Activated T-helper 1 cell treated with anti-CD3 and anti-CD28 coated beads, Interleukin-12 subunit alpha, Interleukin-12 subunit beta, Interleukin-2, Interleukin-4 antibody, amounts not matched to agents 30 ng/mL and 10 ng/mL and 1 ng/mL, durations not matched to agents 14 hours and 24 hours and 36 hours (primary cell): ENCODE measurements around the gene PCSK2. TPM values are rescaled to one million over a fixed set of nuclear protein-coding genes. Genes with fewer than 3 reads are reported as not detected.

Experiments used
- DNase-seq: peaks from one replicate; pipeline ENCODE4 v3.0.0; 2021; ENCODE audit warnings: low spot score
- H3K27ac Mint-ChIP-seq: one replicate; pipeline ENCODE4 v1.8.0; 2021; ENCODE audit warnings: mild to moderate bottlenecking, mixed read lengths
- H3K27me3 Mint-ChIP-seq: one replicate; pipeline ENCODE4 v1.8.0; 2022; ENCODE audit warnings: mild to moderate bottlenecking, moderate library complexity, mixed read lengths; ENCODE audit not compliant: insufficient read depth
- H3K36me3 Mint-ChIP-seq: one replicate; pipeline ENCODE4 v1.8.0; 2021; ENCODE audit warnings: low read depth, mixed read lengths
- H3K4me1 Mint-ChIP-seq: one replicate; pipeline ENCODE4 v1.8.0; 2021; ENCODE audit warnings: low read depth, mixed read lengths
- H3K4me3 Mint-ChIP-seq: one replicate; pipeline ENCODE4 v1.8.0; 2021; ENCODE audit warnings: mild to moderate bottlenecking, moderate library complexity, mixed read lengths
- H3K9me3 Mint-ChIP-seq: one replicate; pipeline ENCODE4 v1.8.0; 2021; ENCODE audit warnings: mixed read lengths
- intact Hi-C: fragments of 100-400 bp; cut with micrococcal nuclease; formaldehyde crosslinking; loops from one replicate; pipeline ENCODE4 v1.15.1; 2024
- total RNA-seq: library from RNA; stranded (reverse); gene quantifications from 2 replicates; pipeline ENCODE4 v1.2.3, GENCODE V29; 2022

The PCSK2 gene
- total RNA-seq, 1 donor from 2014 or later, result not detected

DNA sequence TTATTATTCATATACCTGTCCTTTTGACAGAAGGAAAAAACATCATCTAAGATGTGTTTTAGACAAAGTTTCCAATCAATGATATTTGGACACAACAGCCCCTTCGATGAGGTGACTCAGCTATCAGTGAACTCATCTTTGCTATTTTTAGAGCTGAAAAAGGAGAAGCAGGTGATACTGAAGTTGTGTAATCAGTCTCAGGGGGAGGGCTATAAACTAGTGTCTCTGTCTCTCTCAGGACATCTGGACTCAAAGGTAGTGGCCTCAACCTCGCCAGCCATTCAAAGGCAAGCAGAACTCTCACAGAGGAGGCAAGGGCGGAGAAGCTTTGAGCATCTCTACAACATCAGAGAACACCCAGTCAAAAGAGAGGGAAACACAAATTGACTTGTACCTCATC lies 168.9 kb downstream of the PCSK2 start:
- no peaks in the 10 kb centered on the region for H3K4me1 Mint-ChIP-seq
- no peak overlapping the region for H3K27ac Mint-ChIP-seq
- no peak for DNase-seq
- no peak overlapping the region for H3K4me3 Mint-ChIP-seq
- no peaks in the 10 kb centered on the region for H3K9me3 Mint-ChIP-seq
- H3K36me3 Mint-ChIP-seq, result no peaks in the 10 kb centered on the region
- intact Hi-C loops, result no loop called here
- H3K27me3 Mint-ChIP-seq, result peaks cover 11% of the 10 kb centered on the region

DNA sequence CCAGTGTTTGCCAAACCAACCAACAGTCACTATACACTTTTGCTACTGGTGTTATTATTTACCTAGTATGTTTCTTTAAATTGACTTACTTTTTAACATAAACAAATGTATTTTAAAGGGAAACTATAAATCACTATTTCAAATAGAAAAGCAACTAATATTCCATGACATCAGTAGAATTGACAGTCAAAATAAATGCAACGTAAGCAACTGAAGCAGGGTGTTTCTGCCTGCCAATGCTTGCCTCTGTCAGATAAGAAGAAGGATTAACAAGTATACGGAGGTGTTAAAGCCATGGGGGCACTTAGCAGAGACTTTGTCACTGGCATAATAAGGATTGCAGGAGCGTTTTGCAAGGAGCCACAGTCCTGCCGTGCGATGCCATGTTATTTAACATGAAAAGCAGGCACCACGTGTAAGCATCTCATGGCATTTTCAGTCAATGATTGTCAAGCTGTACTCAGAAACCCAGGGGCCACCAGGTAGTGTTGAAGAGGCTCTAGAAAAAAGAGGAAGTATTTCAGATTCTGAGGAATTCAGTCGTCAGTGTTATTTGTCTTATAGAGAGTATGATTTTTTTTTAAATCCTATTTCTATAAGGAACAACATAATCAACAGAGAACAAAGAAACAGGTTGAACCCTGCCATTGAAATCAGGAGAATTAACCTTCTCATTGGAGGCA lies 172.6 kb downstream of the PCSK2 start:
- DNase-seq, result no peak
- H3K9me3 Mint-ChIP-seq, result no peaks in the 10 kb centered on the region
- H3K4me1 Mint-ChIP-seq, result no peaks in the 10 kb centered on the region
- H3K4me3 Mint-ChIP-seq, result no peak overlapping the region
- no peak overlapping the region for H3K27ac Mint-ChIP-seq
- intact Hi-C loops, result no loop called here
- no peaks in the 10 kb centered on the region for H3K36me3 Mint-ChIP-seq
- H3K27me3 Mint-ChIP-seq, result peaks cover 11% of the 10 kb centered on the region

DNA sequence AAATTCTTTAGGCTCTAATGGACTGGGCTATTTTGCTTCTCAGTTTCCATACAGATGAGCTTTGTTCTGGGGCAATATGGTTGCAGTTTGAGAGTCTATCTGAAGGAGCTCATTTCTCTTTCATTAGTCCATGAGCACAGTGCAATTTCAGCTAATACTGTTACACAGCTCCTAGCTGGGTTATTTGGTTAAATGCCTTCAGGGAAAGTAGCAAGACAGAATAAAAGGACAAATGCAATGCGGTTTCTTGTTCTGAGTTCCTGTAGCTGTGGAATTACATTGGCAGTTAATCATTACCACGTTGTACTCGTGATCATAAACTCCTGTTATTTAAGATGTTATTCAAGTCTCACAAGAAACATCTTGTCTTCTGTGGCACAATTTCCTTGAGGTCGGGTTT lies 176.6 kb downstream of the PCSK2 start:
- H3K27ac Mint-ChIP-seq, result no peak overlapping the region
- no peaks in the 10 kb centered on the region for H3K36me3 Mint-ChIP-seq
- peaks cover 3% of the 10 kb centered on the region for H3K27me3 Mint-ChIP-seq
- H3K4me1 Mint-ChIP-seq, result no peaks in the 10 kb centered on the region
- no peak for DNase-seq
- no peaks in the 10 kb centered on the region for H3K9me3 Mint-ChIP-seq
- H3K4me3 Mint-ChIP-seq, result no peak overlapping the region
- intact Hi-C loops, result no loop called here

DNA sequence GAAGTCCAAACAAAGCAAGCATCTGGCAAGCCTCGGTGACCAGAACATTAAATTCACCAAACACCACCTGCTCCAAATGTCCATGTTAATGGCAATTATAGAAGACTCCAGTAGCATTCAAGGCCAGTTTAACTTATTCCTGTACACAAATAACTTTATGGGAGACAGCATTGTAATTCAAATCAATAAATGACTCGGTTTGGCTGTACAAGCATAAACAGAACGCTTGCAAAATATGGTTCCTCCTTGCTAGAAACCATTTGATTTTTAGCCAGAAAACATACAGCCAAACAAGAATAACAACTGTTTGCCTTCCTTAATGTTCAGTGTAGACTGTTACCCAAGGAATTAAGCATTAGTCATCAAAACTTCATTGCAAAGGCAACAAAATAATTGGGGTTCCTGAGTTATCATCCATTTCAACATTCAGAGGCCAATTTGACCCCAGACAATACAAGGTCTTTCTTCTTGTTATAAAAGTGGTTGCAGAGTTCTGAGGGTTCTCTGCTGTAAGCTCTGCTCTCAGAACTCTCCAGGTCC lies 179.3 kb downstream of the PCSK2 start:
- no peak for DNase-seq
- Mint-ChIP-seq H3K4me3 (no peak overlapping the region), H3K27ac (no peak overlapping the region), H3K36me3 (no peaks in the 10 kb centered on the region), H3K9me3 (no peaks in the 10 kb centered on the region), H3K4me1 (no peaks in the 10 kb centered on the region), H3K27me3 (no peaks in the 10 kb centered on the region)
- intact Hi-C loops, result no loop called here

DNA sequence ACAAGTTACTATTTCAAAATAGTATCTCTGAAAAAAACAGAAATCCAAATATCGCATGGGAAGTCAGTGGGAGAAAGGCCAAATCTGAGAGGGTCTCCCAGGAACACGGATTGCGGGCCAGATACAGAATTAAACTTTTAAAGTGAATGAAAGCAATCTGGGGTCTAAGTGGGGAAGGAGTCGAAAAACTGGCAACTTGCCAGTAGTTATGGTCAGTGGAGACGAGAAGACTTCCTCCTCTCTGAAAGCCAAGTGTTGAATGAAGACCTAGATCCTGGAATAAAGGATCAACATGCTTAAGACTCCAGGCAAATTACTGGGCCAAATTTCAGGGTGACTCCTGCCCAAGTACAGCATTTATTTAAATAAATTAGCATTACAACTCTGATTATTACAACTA lies 180.7 kb downstream of the PCSK2 start:
- H3K27me3 Mint-ChIP-seq, result no peaks in the 10 kb centered on the region
- no peaks in the 10 kb centered on the region for H3K4me1 Mint-ChIP-seq
- no peaks in the 10 kb centered on the region for H3K9me3 Mint-ChIP-seq
- H3K4me3 Mint-ChIP-seq, result no peak overlapping the region
- intact Hi-C loops, result no loop called here
- no peak overlapping the region for H3K27ac Mint-ChIP-seq
- no peaks in the 10 kb centered on the region for H3K36me3 Mint-ChIP-seq
- no peak for DNase-seq

DNA sequence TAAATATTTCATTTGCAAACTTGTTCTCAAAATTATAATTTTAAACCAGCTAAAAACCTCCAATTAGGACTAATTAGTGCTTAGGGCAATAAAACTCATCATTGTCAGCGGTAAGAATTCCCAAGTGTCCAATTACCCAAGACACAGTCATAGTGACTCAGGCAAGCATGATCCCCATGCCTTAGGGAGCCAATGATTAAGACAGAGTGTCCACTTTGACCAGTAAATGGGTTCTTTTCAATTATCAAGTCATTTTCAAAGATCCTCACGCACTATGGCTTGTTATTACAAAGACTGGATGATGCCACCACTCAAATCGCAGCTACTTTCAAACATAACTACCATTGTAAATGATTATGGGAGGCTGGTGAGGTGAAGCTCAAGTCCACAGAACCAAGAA lies 190.4 kb downstream of the PCSK2 start:
- Mint-ChIP-seq H3K9me3 (peaks cover 14% of the 10 kb centered on the region), H3K27me3 (no peaks in the 10 kb centered on the region), H3K4me3 (no peak overlapping the region), H3K36me3 (no peaks in the 10 kb centered on the region), H3K27ac (no peak overlapping the region), H3K4me1 (no peaks in the 10 kb centered on the region)
- DNase-seq, result no peak
- intact Hi-C loops, result no loop called here

DNA sequence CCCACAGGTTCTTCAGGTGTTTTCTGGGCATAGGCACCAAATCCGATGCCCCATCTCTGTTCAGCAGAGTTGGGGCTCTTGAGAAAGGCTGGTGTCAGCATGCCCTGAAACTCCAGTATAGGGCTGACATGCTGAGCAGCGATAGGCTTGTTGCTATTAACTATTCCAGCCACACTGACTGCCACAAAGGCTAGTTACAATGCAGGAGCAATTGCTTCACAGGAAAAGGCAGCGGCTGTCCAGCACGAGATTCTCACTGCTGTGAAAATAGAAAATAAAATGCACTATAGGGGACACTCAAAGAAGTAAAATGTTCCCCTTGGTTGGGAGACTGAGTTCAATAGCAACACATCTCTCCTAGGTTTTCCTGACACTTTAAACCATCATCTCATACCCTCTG lies 191.9 kb downstream of the PCSK2 start:
- H3K9me3 Mint-ChIP-seq, result peaks cover 12% of the 10 kb centered on the region
- H3K27me3 Mint-ChIP-seq, result no peaks in the 10 kb centered on the region
- intact Hi-C loops, result no loop called here
- H3K4me1 Mint-ChIP-seq, result no peaks in the 10 kb centered on the region
- H3K36me3 Mint-ChIP-seq, result no peaks in the 10 kb centered on the region
- H3K27ac Mint-ChIP-seq, result no peak overlapping the region
- DNase-seq, result no peak
- no peak overlapping the region for H3K4me3 Mint-ChIP-seq

DNA sequence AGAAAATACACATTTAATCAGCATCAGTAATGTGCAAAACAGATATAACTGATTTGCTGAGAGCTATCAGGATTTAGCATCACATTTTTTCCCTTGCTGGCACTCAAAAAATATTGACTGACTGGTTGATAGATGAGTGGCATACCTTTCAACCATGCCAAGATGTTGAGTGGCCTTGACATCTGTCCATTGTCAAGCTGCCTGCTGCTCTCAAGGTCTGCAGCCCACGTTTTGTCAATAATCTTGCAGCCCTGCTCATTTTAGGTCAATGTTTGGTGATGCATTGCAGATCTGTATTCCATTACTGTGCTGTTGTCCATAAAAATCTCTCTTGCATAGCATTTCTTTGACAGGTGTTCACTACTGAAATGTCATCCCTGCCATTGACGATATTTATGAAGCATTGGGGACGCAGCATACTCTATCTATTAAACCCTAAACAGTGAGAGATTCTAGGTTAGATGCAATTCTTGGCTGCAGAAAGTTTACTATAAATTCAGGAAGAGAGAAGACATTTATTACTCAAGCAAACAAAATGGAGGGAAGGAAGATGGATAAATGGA lies 192.7 kb downstream of the PCSK2 start:
- no peak overlapping the region for H3K4me3 Mint-ChIP-seq
- no peaks in the 10 kb centered on the region for H3K4me1 Mint-ChIP-seq
- intact Hi-C loops, result no loop called here
- no peak overlapping the region for H3K27ac Mint-ChIP-seq
- H3K27me3 Mint-ChIP-seq, result no peaks in the 10 kb centered on the region
- H3K9me3 Mint-ChIP-seq, result peaks cover 6% of the 10 kb centered on the region
- H3K36me3 Mint-ChIP-seq, result no peaks in the 10 kb centered on the region
- no peak for DNase-seq

DNA sequence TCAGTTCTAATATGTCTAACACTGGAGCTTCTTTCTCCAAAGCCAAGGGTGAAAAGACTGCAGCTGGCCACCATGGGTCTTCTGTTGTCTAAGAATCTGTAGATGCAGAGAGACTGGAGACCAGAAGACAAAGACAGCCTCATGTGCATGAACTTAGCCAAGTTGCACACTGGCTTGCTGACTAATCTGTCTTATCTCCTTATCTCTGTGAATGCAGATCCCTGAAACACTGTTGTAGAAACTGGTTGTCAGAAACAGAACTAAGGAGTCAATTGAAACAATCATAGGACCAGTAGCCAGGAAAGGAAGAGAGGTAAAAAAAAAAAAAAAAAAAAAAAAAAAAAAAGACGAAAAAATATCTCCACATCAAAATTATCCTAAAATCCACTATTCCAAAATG lies 194.7 kb downstream of the PCSK2 start:
- Mint-ChIP-seq H3K4me1 (no peaks in the 10 kb centered on the region), H3K4me3 (no peak overlapping the region), H3K27me3 (no peaks in the 10 kb centered on the region), H3K9me3 (no peaks in the 10 kb centered on the region), H3K27ac (no peak overlapping the region), H3K36me3 (no peaks in the 10 kb centered on the region)
- intact Hi-C loops, result no loop called here
- no peak for DNase-seq

DNA sequence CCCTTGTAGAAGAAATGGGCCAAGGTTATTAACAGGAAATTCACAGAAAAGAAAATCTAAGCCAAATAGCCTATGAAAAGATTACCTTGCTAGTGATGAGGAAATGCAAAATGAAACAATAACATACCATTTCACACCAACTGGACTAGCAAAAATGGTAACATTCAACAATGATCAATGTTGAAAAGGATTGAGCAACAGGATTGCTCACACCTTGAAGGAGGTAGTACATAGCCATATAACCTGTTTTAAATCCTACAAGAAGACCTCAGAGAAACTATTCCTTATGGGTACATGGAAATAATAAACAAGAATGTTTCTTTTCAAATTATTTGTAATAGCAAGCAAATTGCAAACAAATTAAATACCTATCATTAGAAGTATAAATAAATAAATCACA lies 196.9 kb downstream of the PCSK2 start:
- peaks cover 2% of the 10 kb centered on the region for H3K27me3 Mint-ChIP-seq
- H3K36me3 Mint-ChIP-seq, result no peaks in the 10 kb centered on the region

DNA sequence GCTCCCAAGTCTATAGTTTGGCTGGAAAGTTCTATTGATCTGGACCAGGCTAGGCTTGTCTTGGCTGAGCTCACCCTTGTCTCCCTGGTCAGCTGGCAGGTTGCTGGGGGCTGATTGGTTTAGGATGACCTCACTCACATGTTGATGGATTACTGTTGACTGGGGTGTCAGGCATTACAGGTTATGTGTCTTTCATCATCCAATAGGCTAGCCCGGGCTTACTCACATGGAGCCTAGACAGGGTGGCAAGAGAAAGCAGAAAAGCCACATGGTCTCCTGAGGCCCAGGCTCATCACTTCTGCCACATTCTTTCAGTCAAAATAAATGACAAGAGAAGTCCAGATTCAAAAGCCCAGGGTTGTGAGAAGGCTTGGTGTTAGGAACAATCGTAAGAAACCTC lies 200.8 kb downstream of the PCSK2 start:
- H3K4me3 Mint-ChIP-seq, result no peak overlapping the region
- no peak for DNase-seq
- no peaks in the 10 kb centered on the region for H3K9me3 Mint-ChIP-seq
- H3K27me3 Mint-ChIP-seq, result peaks cover 8% of the 10 kb centered on the region
- intact Hi-C loops, result no loop called here
- H3K4me1 Mint-ChIP-seq, result no peaks in the 10 kb centered on the region
- no peak overlapping the region for H3K27ac Mint-ChIP-seq
- H3K36me3 Mint-ChIP-seq, result no peaks in the 10 kb centered on the region

More for the DNA sequence above, 196.9 kb downstream of the PCSK2 start:
- Mint-ChIP-seq H3K4me3 (no peak overlapping the region), H3K27ac (no peak overlapping the region), H3K9me3 (no peaks in the 10 kb centered on the region), H3K4me1 (no peaks in the 10 kb centered on the region)
- intact Hi-C loops, result no loop called here
- no peak for DNase-seq

DNA sequence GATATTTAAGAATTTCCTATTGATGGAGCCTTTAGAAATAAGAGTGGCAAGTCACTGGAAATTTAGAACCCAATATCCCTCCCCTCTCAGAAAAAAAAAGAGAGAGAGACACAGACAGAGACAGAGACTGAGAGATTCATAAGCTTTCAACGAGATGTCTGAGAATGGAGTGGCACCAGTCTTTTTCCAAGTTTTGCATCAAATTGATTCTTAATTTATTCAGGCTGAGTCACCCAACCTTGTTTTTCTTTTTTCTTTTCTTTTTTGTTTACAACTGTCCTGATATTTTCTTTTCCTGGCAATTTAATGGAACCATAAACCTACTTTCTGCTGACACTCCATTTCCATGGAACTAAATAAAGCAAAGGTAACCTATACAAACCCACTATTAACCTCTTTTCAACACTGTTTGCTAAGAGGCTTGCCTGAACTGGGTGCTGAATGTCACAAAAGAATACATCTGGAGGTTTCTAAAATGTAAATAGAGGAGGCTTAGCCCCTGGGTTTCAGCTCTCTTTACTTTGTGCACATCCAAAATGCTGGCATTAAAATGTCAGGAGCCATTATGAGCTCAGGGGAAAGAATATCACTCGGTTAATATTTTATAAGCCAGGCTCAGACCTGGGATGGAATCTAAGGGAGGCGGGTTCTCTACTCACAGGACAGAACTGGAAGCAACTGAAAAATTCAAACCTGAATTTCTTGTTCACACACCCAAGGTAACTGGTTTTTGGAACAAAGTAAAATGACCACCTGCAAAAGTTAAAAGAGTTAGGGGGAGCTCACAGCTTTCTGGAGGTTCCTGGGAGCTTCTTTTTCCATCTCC lies 203.5 kb downstream of the PCSK2 start:
- Mint-ChIP-seq H3K4me1 (no peaks in the 10 kb centered on the region), H3K27me3 (peaks cover 12% of the 10 kb centered on the region), H3K27ac (no peak overlapping the region), H3K9me3 (no peaks in the 10 kb centered on the region), H3K36me3 (no peaks in the 10 kb centered on the region), H3K4me3 (no peak overlapping the region)
- no peak for DNase-seq
- intact Hi-C loops, result no loop called here
